HCT116 (cell line): ENCODE data around the gene CLRN3.

Source experiments
- EGR1 ChIP-seq: IDR thresholded peaks from 2 replicates; pipeline ENCODE4 v1.6.1; 2012; ENCODE audit warnings: low read depth
- POLR2AphosphoS5 ChIP-seq: IDR thresholded peaks from 2 replicates; pipeline ENCODE4 v1.6.1; 2011; ENCODE audit warnings: mild to moderate bottlenecking, low read depth, low read length, moderate library complexity
- YY1 ChIP-seq: IDR thresholded peaks from 2 replicates; pipeline ENCODE4 v1.6.1; 2011; ENCODE audit warnings: low read length, low read depth, moderate library complexity, mild to moderate bottlenecking; ENCODE audit not compliant: insufficient replicate concordance; ENCODE audit errors: extremely low read depth
- ZBTB33 ChIP-seq: IDR thresholded peaks from 2 replicates; pipeline ENCODE4 v1.6.1; 2011; ENCODE audit warnings: mild to moderate bottlenecking, low read length, moderate library complexity; ENCODE audit not compliant: insufficient replicate concordance; ENCODE audit errors: extremely low read depth
- TF ChIP-seq, protein P1 (sequence below), 3 experiments: fragments of 200-600 bp in 1 of 3; sonication (generic) in 1 of 3; IDR thresholded peaks in 2 of 3; conservative IDR thresholded peaks in 1 of 3; 2 replicates each; pipeline ENCODE4 v1.5.1; 2012 to 2017; ENCODE audit warnings: low read depth in 2 of 3, low read length in 2 of 3, antibody characterized with exemption in 1 of 3, borderline replicate concordance in 1 of 3, control low read depth in 1 of 3, mild to moderate bottlenecking in 1 of 3, mixed read lengths in 1 of 3, mixed run types in 1 of 3, moderate library complexity in 1 of 3; ENCODE audit not compliant: insufficient read depth in 1 of 3

DNA sequence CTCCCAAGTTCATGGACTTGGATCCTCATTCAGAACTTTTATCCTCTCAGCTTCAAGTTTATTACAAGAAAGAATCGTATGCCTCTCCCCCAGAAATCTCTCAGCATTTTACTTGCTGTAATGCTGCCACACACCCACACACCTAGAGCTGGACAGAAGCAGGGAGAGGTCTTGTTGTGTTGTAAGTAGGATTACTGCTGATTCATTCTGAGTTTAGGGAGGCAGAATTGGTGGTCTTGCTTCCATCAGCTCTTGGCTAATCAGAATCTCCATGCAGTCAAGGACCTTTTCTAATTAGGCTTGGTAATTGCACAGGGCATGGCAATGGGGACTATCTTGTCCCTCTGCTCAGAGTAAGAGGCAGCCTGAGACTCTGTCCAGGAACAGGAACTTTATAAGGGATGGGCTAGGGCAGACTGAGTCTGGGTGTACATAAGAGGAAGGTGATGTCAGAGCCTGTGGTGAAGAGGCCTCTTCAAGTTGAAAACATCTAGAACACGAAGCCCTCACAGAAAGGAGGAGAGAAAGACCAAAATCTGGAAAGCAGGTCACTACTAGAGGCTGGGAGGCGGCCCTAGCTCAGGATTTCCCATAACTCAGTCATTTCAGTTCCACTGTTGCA lies 7.1 kb upstream of the CLRN3 start:
- no peak for TF ChIP-seq EGR1
- TF ChIP-seq POLR2AphosphoS5: no peak
- no peak for TF ChIP-seq ZBTB33
- TF ChIP-seq, protein P1, sequence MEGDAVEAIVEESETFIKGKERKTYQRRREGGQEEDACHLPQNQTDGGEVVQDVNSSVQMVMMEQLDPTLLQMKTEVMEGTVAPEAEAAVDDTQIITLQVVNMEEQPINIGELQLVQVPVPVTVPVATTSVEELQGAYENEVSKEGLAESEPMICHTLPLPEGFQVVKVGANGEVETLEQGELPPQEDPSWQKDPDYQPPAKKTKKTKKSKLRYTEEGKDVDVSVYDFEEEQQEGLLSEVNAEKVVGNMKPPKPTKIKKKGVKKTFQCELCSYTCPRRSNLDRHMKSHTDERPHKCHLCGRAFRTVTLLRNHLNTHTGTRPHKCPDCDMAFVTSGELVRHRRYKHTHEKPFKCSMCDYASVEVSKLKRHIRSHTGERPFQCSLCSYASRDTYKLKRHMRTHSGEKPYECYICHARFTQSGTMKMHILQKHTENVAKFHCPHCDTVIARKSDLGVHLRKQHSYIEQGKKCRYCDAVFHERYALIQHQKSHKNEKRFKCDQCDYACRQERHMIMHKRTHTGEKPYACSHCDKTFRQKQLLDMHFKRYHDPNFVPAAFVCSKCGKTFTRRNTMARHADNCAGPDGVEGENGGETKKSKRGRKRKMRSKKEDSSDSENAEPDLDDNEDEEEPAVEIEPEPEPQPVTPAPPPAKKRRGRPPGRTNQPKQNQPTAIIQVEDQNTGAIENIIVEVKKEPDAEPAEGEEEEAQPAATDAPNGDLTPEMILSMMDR (IDR thresholded peaks at IDR 0.05 in 2 of 3, conservative IDR thresholded peaks at IDR 0.05 in 1 of 3; ENCODE audit: borderline replicate concordance in 1 of 3, insufficient read depth in 1 of 3, low read depth in 2 of 3, low read length in 2 of 3): no peak
- TF ChIP-seq YY1: no peak
